ENCODE data around the gene ZBTB20. TPM values are rescaled to one million over a fixed set of nuclear protein-coding genes. Genes with fewer than 3 reads are reported as not detected.
A peak's percentile ranks its signal among the peaks of the same experiment; 100 is the strongest.

The ZBTB20 gene
- polyA plus RNA-seq, 1 donor: 2.6 TPM

- no peak for DNase-seq (ENCODE audit: low read depth)
Observed at GRCh38 chr3:114538211-114538610, 608.9 kb downstream of the ZBTB20 start.

- no peak for DNase-seq (ENCODE audit: low read depth)
Observed at GRCh38 chr3:114528517-114528916, 618.6 kb downstream of the ZBTB20 start.

- DNase-seq (ENCODE audit: low read depth): no peak
Observed at GRCh38 chr3:114527036-114527644, 619.9 kb downstream of the ZBTB20 start.

- no peak for DNase-seq (ENCODE audit: low read depth)
Observed at GRCh38 chr3:114525278-114525677, 621.8 kb downstream of the ZBTB20 start.

- DNase-seq (ENCODE audit: low read depth): peak; percentile 35
Observed at GRCh38 chr3:114519415-114519814, 627.7 kb downstream of the ZBTB20 start.

GRCh38 chr3:114518206-114518808 lies 628.8 kb downstream of the ZBTB20 start:
- DNase-seq (ENCODE audit: low read depth): no peak

- DNase-seq (ENCODE audit: low read depth): no peak
Observed at GRCh38 chr3:114510201-114510600, 636.9 kb downstream of the ZBTB20 start.

- no peak for DNase-seq (ENCODE audit: low read depth)
Observed at GRCh38 chr3:114509756-114510155, 637.3 kb downstream of the ZBTB20 start.

GRCh38 chr3:114508976-114509375 lies 638.1 kb downstream of the ZBTB20 start:
- no peak for DNase-seq (ENCODE audit: low read depth)

- DNase-seq (ENCODE audit: low read depth): no peak
Observed at GRCh38 chr3:114508208-114508607, 638.9 kb downstream of the ZBTB20 start.

GRCh38 chr3:114506591-114507300 lies 640.3 kb downstream of the ZBTB20 start:
- no peak for DNase-seq (ENCODE audit: low read depth)

GRCh38 chr3:114504941-114505628 lies 642.0 kb downstream of the ZBTB20 start:
- no peak for DNase-seq (ENCODE audit: low read depth)

- no peak for DNase-seq (ENCODE audit: low read depth)
Observed at GRCh38 chr3:114502204-114502603, 644.9 kb downstream of the ZBTB20 start.

GRCh38 chr3:114499976-114500375 lies 647.1 kb downstream of the ZBTB20 start:
- DNase-seq (ENCODE audit: low read depth): no peak

GRCh38 chr3:114498539-114499370 lies 648.3 kb downstream of the ZBTB20 start:
- DNase-seq (ENCODE audit: low read depth): no peak

GRCh38 chr3:114496874-114497273 lies 650.2 kb downstream of the ZBTB20 start:
- DNase-seq (ENCODE audit: low read depth): no peak

GRCh38 chr3:114496466-114496865 lies 650.6 kb downstream of the ZBTB20 start:
- no peak for DNase-seq (ENCODE audit: low read depth)

- DNase-seq (ENCODE audit: low read depth): no peak
Observed at GRCh38 chr3:114496021-114496434, 651.1 kb downstream of the ZBTB20 start.

GRCh38 chr3:114494498-114494897 lies 652.6 kb downstream of the ZBTB20 start:
- DNase-seq (ENCODE audit: low read depth): no peak

- no peak for DNase-seq (ENCODE audit: low read depth)
Observed at GRCh38 chr3:114490829-114491228, 656.3 kb downstream of the ZBTB20 start.

- DNase-seq (ENCODE audit: low read depth): no peak
Observed at GRCh38 chr3:114487502-114487901, 659.6 kb downstream of the ZBTB20 start.

- no peak for DNase-seq (ENCODE audit: low read depth)
Observed at GRCh38 chr3:114484919-114485318, 662.2 kb downstream of the ZBTB20 start.

Measured in forelimb muscle (tissue), 1 donor.